ENCODE data around the gene PPAT. TPM values are rescaled to one million over a fixed set of nuclear protein-coding genes. Genes with fewer than 3 reads are reported as not detected.

Gene PPAT
- total RNA-seq, 1 donor from 2014 or later, result 8.8 TPM

GRCh38 chr4:56433280-56433679, 2.1 kb downstream of the PPAT start:
- ATAC-seq, result no peak

- ATAC-seq, result no peak
These were observed 5.2 kb downstream of the PPAT start for GRCh38 chr4:56430203-56430602.

GRCh38 chr4:56427179-56427578, 8.2 kb downstream of the PPAT start:
- no peak for ATAC-seq

- no peak for ATAC-seq
These were observed 9.1 kb downstream of the PPAT start for GRCh38 chr4:56426273-56426672.

- no peak for ATAC-seq
These were observed 9.9 kb downstream of the PPAT start for GRCh38 chr4:56425518-56425917.

- ATAC-seq, result no peak
These were observed 10.5 kb downstream of the PPAT start for GRCh38 chr4:56424697-56425514.

- no peak for ATAC-seq
These were observed 11.2 kb downstream of the PPAT start for GRCh38 chr4:56424176-56424575.

- no peak for ATAC-seq
These were observed 18.0 kb downstream of the PPAT start for GRCh38 chr4:56417396-56417795.

GRCh38 chr4:56416349-56416748, 19.1 kb downstream of the PPAT start:
- no peak for ATAC-seq

GRCh38 chr4:56414135-56414670, 21.2 kb downstream of the PPAT start:
- no peak for ATAC-seq

- ATAC-seq, result peak; percentile 95
These were observed 25.0 kb downstream of the PPAT start for GRCh38 chr4:56410247-56411062.

GRCh38 chr4:56409511-56410090, 25.8 kb downstream of the PPAT start:
- ATAC-seq, result no peak

- ATAC-seq, result no peak
These were observed 26.4 kb downstream of the PPAT start for GRCh38 chr4:56408978-56409377.

GRCh38 chr4:56406151-56406550, 29.3 kb downstream of the PPAT start:
- ATAC-seq, result no peak

- no peak for ATAC-seq
These were observed 30.4 kb downstream of the PPAT start for GRCh38 chr4:56405016-56405415.

- no peak for ATAC-seq
These were observed 34.9 kb downstream of the PPAT start for GRCh38 chr4:56400560-56400959.

GRCh38 chr4:56391270-56391669, 44.1 kb downstream of the PPAT start:
- ATAC-seq, result no peak

GRCh38 chr4:56389558-56389957, 45.9 kb downstream of the PPAT start:
- no peak for ATAC-seq

GRCh38 chr4:56388306-56388705, 47.1 kb downstream of the PPAT start:
- ATAC-seq, result no peak

GRCh38 chr4:56387023-56388001, 48.1 kb downstream of the PPAT start, which contains the start of gene AASDH:
TSS of gene AASDH (minus strand) at chr4:56387491. CDS start at chr4:56384299, 3,192 bp downstream.
- peak; percentile 98 for ATAC-seq

GRCh38 chr4:56386091-56386490, 49.3 kb downstream of the PPAT start:
- ATAC-seq, result no peak

- no peak for ATAC-seq
These were observed 60.0 kb downstream of the PPAT start for GRCh38 chr4:56375458-56375857.

Measured in esophagus mucosa (tissue), 1 donor.